Testis (tissue), 3 donors: Measurements from ENCODE around the gene ATG7. TPM values are rescaled to one million over a fixed set of nuclear protein-coding genes. Genes with fewer than 3 reads are reported as not detected.

Source experiments
- DNase-seq: peaks from one replicate; pipeline ENCODE4 v3.0.0-alpha.2; 2019
- H3K27ac ChIP-seq, 2 donors: fragments of 200-600 bp; sonication (generic); one replicate each; pipeline ENCODE4 v1.5.1; 2019
- H3K27me3 ChIP-seq: fragments of 200-600 bp; sonication (generic); one replicate; pipeline ENCODE4 v1.5.1; 2019
- H3K36me3 ChIP-seq: fragments of 200-600 bp; sonication (generic); one replicate; pipeline ENCODE4 v1.5.1; 2017; ENCODE audit warnings: low read depth; ENCODE audit errors: missing control alignments
- H3K4me1 ChIP-seq: fragments of 200-600 bp; sonication (generic); one replicate; pipeline ENCODE4 v1.5.1; 2019
- H3K4me3 ChIP-seq, 2 donors: fragments of 200-600 bp; sonication (generic); one replicate each; pipeline ENCODE4 v1.5.1; 2017 to 2019
- H3K9me3 ChIP-seq: fragments of 200-600 bp; sonication (generic); one replicate; pipeline ENCODE4 v1.5.1; 2017
- CTCF ChIP-seq, 3 experiments: fragments of 450-650 bp in 2 of 3; fragments of 200-600 bp in 1 of 3; sonication (generic) in 1 of 3; IDR thresholded peaks; one replicate each; pipeline ENCODE4 v1.5.1; 2016 to 2019; ENCODE audit warnings: antibody characterized with exemption in 3 of 3, mild to moderate bottlenecking in 2 of 3, moderate library complexity in 1 of 3
- POLR2A ChIP-seq: fragments of 450-650 bp; IDR thresholded peaks from one replicate; pipeline ENCODE4 v1.6.1; 2017; ENCODE audit warnings: antibody characterized with exemption, mild to moderate bottlenecking, moderate library complexity
- WGBS, 2 donors: methylation state at CpG; one replicate each; pipeline ENCODE4 v1.1.5; 2018; 5-methylcytosine and 5-hydroxymethylcytosine counted together
- intact Hi-C: fragments of 100-400 bp; cut with DNase I; formaldehyde crosslinking; loops from one replicate; pipeline ENCODE4 v1.15.1; 2023; ENCODE audit warnings: low total_unique reads
- polyA plus RNA-seq: library from polyadenylated mRNA; stranded (reverse); fragments of 350-450 nt; fragmentation: Illumina TruSeq; extraction: RNeasy Lipid Tissue Mini Kit (QIAGEN cat#74804); gene quantifications from one replicate; pipeline ENCODE4 v1.2.3, GENCODE V29; 2014; ENCODE audit warnings: low read depth, low replicate concordance; ENCODE audit not compliant: insufficient read depth
- total RNA-seq, 2 donors: library from RNA; depleted of rRNA; stranded (reverse); fragments of >200 nt; gene quantifications; one replicate each; pipeline ENCODE4 v1.2.3, GENCODE V29; 2016

The ATG7 gene
- total and polyA plus RNA-seq, 3 donors from 2014 or later = 52.9 to 95.4 (median 86.0) TPM

- H3K4me3 ChIP-seq = no peak overlapping the region
- intact Hi-C loops = no loop called here
- no peaks in the 10 kb centered on the region for H3K36me3 ChIP-seq
- no peak for TF ChIP-seq POLR2A
- no peak for TF ChIP-seq CTCF (IDR thresholded peaks at IDR 0.05)
- no peak for DNase-seq
- WGBS, 2 donors = 39 to 59% methylated on average over 21 of the region's 21 CpGs
- peaks cover 65% of the 10 kb centered on the region for H3K4me1 ChIP-seq
- H3K9me3 ChIP-seq = no peaks in the 10 kb centered on the region
- H3K27me3 ChIP-seq = no peaks in the 10 kb centered on the region
- H3K27ac ChIP-seq = peak overlapping the region; percentile 36 to 87
Observed at GRCh38 chr3:11601446-11602238, 329.4 kb downstream of the ATG7 start.

GRCh38 chr3:11602239-11602840 is 330.1 kb downstream of the ATG7 start:
- no peak for DNase-seq
- Histone ChIP-seq H3K4me1 (peaks cover 62% of the 10 kb centered on the region), H3K9me3 (no peaks in the 10 kb centered on the region), H3K4me3 (no peak overlapping the region), H3K27ac (peak overlapping the region; percentile 36 to 87), H3K27me3 (no peaks in the 10 kb centered on the region), H3K36me3 (no peaks in the 10 kb centered on the region)
- intact Hi-C loops = no loop called here
- no peak for TF ChIP-seq POLR2A
- TF ChIP-seq CTCF (IDR thresholded peaks at IDR 0.05) = no peak
- WGBS, 2 donors = 50 to 69% methylated on average over 11 of the region's 11 CpGs

- H3K27ac ChIP-seq = peak overlapping the region; percentile 61 to 87
- H3K36me3 ChIP-seq = no peaks in the 10 kb centered on the region
- H3K9me3 ChIP-seq = no peaks in the 10 kb centered on the region
- no peaks in the 10 kb centered on the region for H3K27me3 ChIP-seq
- WGBS, 2 donors = 56 to 59% methylated on average over 5 of the region's 5 CpGs
- intact Hi-C loops = no loop called here
- no peak for DNase-seq
- TF ChIP-seq POLR2A (no peak), CTCF (IDR thresholded peaks at IDR 0.05) (no peak)
- H3K4me3 ChIP-seq = no peak overlapping the region
- H3K4me1 ChIP-seq = peaks cover 69% of the 10 kb centered on the region
Observed at GRCh38 chr3:11602886-11603527, 330.8 kb downstream of the ATG7 start.

- H3K27ac ChIP-seq = peak overlapping the region; percentile 61 to 87
- WGBS, 2 donors = 24 to 72% methylated on average over 9 of the region's 9 CpGs
- intact Hi-C loops = no loop called here
- TF ChIP-seq POLR2A (no peak), CTCF (IDR thresholded peaks at IDR 0.05) (no peak)
- DNase-seq = no peak
- H3K36me3 ChIP-seq = no peaks in the 10 kb centered on the region
- no peaks in the 10 kb centered on the region for H3K27me3 ChIP-seq
- peaks cover 66% of the 10 kb centered on the region for H3K4me1 ChIP-seq
- no peaks in the 10 kb centered on the region for H3K9me3 ChIP-seq
- peak overlapping the region in 1 of 2 donors; percentile 0 for H3K4me3 ChIP-seq
Observed at GRCh38 chr3:11603628-11604027, 331.4 kb downstream of the ATG7 start.
